ENCODE data around the gene MGLL. TPM values are rescaled to one million over a fixed set of nuclear protein-coding genes. Genes with fewer than 3 reads are reported as not detected.

Gene MGLL
- total RNA-seq, 4 donors from 2014 or later = 36.7 to 146 (median 73.5) TPM

DNA sequence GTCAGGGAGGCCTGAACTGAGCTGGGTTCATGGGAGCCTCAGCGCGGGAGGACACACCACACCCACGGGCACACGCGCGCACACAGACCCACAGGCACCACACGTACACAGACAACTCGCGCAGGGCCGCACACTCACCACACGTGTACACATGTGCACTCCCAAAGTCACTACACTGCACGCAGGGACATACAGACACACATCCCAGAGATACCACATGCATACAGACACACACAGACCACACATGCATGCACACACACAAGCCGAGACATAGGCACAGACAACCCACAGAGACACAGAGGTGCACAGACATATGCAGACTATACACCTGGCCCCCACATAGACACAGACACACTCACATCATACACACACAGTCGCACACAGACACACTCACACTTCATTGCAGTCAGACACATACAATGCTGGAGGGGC lies 1.1 kb upstream of the MGLL start:
- peaks cover 27 to 49% (median 32%) of the 10 kb centered on the region in 3 donors for H3K4me1 ChIP-seq
- intact Hi-C loops (cut with DNase I) = loop anchor here (10.0 kb wide), 2 partner anchors 119 to 149 kb away; partner anchors contain the start of gene ABTB1
- 29 to 39% methylated on average over 3 to 7 of the region's 14 CpGs for WGBS, 2 donors
- peak overlapping the region; percentile 80 to 94 (median 85) for H3K4me3 ChIP-seq
- H3K27me3 ChIP-seq = peaks cover 0 to 5% (median 0%) of the 10 kb centered on the region in 4 donors
- DNase-seq = no peak
- TF ChIP-seq, protein P1, sequence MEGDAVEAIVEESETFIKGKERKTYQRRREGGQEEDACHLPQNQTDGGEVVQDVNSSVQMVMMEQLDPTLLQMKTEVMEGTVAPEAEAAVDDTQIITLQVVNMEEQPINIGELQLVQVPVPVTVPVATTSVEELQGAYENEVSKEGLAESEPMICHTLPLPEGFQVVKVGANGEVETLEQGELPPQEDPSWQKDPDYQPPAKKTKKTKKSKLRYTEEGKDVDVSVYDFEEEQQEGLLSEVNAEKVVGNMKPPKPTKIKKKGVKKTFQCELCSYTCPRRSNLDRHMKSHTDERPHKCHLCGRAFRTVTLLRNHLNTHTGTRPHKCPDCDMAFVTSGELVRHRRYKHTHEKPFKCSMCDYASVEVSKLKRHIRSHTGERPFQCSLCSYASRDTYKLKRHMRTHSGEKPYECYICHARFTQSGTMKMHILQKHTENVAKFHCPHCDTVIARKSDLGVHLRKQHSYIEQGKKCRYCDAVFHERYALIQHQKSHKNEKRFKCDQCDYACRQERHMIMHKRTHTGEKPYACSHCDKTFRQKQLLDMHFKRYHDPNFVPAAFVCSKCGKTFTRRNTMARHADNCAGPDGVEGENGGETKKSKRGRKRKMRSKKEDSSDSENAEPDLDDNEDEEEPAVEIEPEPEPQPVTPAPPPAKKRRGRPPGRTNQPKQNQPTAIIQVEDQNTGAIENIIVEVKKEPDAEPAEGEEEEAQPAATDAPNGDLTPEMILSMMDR (IDR thresholded peaks at IDR 0.05) = peak in 2 of 6 experiments; percentile 15 to 19
- no peak for TF ChIP-seq POLR2A (IDR thresholded peaks at IDR 0.05)
- H3K36me3 ChIP-seq = no peaks in the 10 kb centered on the region
- H3K9me3 ChIP-seq = peaks cover 0 to 9% (median 5%) of the 10 kb centered on the region in 3 donors
- H3K27ac ChIP-seq = peak overlapping the region in 3 of 4 donors; percentile 89 to 95 (median 94)

DNA sequence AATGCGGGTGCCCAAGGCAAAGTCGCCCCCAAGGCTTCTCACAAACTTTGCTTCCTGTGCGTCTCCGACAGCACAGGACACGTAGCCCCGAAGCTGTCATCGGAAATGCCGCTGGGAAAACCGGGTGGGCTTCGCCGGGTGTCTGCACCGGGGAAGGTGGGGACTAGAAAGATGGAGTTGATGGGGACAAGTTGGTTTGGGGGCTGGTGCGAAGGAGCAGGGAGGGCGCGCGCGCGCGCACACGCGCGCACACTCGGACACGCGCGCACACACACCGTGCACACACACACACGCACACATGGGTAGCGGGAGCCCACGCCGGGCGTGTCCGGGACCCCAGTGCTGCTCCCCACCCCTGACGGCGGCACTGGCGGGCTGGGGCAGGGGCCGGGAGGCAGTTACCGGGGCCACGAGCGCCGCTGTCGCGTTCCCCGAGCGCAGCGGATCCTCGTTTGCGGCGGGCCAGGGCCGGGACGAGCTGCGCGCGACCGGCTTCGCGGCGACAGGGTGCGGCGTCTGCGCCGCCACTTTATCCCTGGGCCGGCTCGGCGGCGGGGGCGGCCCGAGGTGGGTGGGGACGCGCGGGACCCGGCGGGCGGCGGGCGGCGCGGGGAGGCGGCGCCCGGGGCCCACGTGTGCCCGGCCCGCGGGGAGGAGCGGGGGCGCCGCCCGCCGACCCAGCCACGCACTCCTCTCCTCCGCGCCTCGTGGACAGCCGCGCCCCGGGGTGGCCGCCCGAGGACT lies 539 bp upstream of the MGLL start:
- peak in 2 of 4 donors; percentile 36 to 48 for TF ChIP-seq POLR2A (IDR thresholded peaks at IDR 0.05)
- TF ChIP-seq, protein P1 (IDR thresholded peaks at IDR 0.05) = peak in 1 of 6 experiments; percentile 14
- Histone ChIP-seq H3K36me3 (no peaks in the 10 kb centered on the region), H3K4me3 (peak overlapping the region; percentile 80 to 94 (median 85)), H3K4me1 (peaks cover 30 to 55% (median 37%) of the 10 kb centered on the region in 3 donors), H3K27ac (peak overlapping the region; percentile 89 to 95 (median 94)), H3K27me3 (peaks cover 0 to 5% (median 0%) of the 10 kb centered on the region in 4 donors), H3K9me3 (peaks cover 0 to 3% (median 0%) of the 10 kb centered on the region in 3 donors)
- DNase-seq = no peak
- WGBS, 2 donors = 0% methylated on average over 11 of the region's 99 CpGs; no CpG with 5 or more reads in 1 of the 2 donors
- intact Hi-C loops (cut with DNase I) = loop anchor here (10.0 kb wide), 2 partner anchors 118 to 148 kb away; partner anchors contain the start of gene ABTB1

DNA sequence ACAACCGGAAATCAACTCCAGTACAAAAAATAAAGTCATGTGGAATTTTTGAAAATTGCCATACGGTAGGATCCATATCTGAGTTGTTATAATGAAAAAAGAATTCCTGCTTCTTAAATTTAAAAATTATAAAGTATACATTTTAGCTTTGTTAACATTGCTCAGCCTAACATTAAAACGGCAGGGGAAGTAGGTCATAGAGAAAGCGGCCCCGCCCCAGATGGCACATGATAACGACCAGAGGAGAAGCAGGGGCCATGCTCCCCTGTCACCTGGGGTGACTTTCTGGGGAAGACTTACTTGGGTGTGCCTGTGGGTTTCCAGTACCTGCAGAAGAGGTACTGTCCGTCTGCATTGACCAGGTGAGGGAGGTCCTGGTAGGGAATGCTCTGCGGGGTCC lies 921 bp downstream of the MGLL start:
- H3K27ac ChIP-seq = peak overlapping the region; percentile 89 to 95 (median 94)
- intact Hi-C loops (cut with DNase I) = loop anchor here (10.0 kb wide), 2 partner anchors 117 to 147 kb away; partner anchors contain the start of gene ABTB1
- H3K9me3 ChIP-seq = no peaks in the 10 kb centered on the region
- peaks cover 0 to 5% (median 0%) of the 10 kb centered on the region in 4 donors for H3K27me3 ChIP-seq
- peaks cover 43 to 70% (median 46%) of the 10 kb centered on the region in 3 donors for H3K4me1 ChIP-seq
- DNase-seq = no peak
- TF ChIP-seq, protein P1 (IDR thresholded peaks at IDR 0.05) = no peak
- TF ChIP-seq POLR2A (IDR thresholded peaks at IDR 0.05) = no peak
- 36 to 39% methylated on average over 8 of the region's 8 CpGs for WGBS, 2 donors
- H3K36me3 ChIP-seq = peaks cover 0 to 7% (median 0%) of the 10 kb centered on the region in 3 donors
- peak overlapping the region; percentile 80 to 94 (median 85) for H3K4me3 ChIP-seq

DNA sequence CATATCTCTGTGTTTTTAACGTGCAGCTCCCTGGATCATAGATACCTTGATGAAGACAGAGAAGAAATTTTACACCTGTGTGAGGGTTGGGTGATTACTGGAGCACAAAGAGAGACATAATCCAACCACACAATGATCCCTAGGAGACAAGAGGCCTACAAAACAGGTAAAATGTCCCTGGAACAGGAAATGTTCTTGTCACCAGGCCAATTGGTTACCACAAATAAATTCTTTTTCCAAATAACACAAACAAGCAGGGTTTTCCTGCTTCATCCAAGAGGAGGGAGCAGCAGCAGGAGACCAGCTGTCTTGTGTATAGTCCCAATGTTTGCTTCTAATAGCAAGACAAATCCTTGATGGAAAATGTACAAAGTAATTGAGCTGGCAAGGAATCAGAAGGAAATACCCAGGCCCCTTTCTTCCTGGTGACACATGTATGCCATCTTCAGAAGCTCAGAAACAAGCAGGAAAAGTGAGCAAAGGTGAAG lies 1.4 kb downstream of the MGLL start:
- no peak for TF ChIP-seq POLR2A (IDR thresholded peaks at IDR 0.05)
- TF ChIP-seq, protein P1 (IDR thresholded peaks at IDR 0.05) = no peak
- Histone ChIP-seq H3K27ac (peak overlapping the region; percentile 89 to 95 (median 94)), H3K36me3 (peaks cover 0 to 12% (median 0%) of the 10 kb centered on the region in 3 donors), H3K4me3 (peak overlapping the region in 3 of 4 donors; percentile 80 to 94 (median 89)), H3K27me3 (peaks cover 0 to 5% (median 0%) of the 10 kb centered on the region in 4 donors), H3K4me1 (peaks cover 43 to 75% (median 49%) of the 10 kb centered on the region in 3 donors), H3K9me3 (no peaks in the 10 kb centered on the region)
- intact Hi-C loops (cut with DNase I) = loop anchor here (10.0 kb wide), 2 partner anchors 116 to 146 kb away; partner anchors contain the start of gene ABTB1
- DNase-seq = no peak
- WGBS, 2 donors = 0 to 11% methylated on average over 1 of the region's 1 CpG

Data from esophagus squamous epithelium (tissue), 5 donors.